ENCODE data around the gene MLANA.

Gene MLANA

GRCh38 chr9:5938449-5938848 lies 47.8 kb downstream of the MLANA start:
- ChIA-PET POLR2A (no interaction called here), CTCF (interaction anchor here (1.1 to 1.3 kb wide), 2 partner anchors 53 to 105 kb away, joined by 3 read pairs; partner anchors contain the start of gene ERMP1)
- DNase-seq (ENCODE audit: low read depth, low spot score), result no peak
- H3K4me3 ChIP-seq (ENCODE audit: low read depth, low read length), result no peak overlapping the region
- TF ChIP-seq, protein P1, sequence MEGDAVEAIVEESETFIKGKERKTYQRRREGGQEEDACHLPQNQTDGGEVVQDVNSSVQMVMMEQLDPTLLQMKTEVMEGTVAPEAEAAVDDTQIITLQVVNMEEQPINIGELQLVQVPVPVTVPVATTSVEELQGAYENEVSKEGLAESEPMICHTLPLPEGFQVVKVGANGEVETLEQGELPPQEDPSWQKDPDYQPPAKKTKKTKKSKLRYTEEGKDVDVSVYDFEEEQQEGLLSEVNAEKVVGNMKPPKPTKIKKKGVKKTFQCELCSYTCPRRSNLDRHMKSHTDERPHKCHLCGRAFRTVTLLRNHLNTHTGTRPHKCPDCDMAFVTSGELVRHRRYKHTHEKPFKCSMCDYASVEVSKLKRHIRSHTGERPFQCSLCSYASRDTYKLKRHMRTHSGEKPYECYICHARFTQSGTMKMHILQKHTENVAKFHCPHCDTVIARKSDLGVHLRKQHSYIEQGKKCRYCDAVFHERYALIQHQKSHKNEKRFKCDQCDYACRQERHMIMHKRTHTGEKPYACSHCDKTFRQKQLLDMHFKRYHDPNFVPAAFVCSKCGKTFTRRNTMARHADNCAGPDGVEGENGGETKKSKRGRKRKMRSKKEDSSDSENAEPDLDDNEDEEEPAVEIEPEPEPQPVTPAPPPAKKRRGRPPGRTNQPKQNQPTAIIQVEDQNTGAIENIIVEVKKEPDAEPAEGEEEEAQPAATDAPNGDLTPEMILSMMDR (IDR thresholded peaks at IDR 0.05; ENCODE audit: insufficient read depth, low read length, missing control alignments), result no peak

- TF ChIP-seq, protein P1 (IDR thresholded peaks at IDR 0.05; ENCODE audit: insufficient read depth, low read length, missing control alignments), result no peak
- DNase-seq (ENCODE audit: low read depth, low spot score), result no peak
- CTCF ChIA-PET, result interaction anchor here (1.3 kb wide), 1 partner anchor 106 kb away, joined by 3 read pairs; the partner anchor contains the start of gene ERMP1
- POLR2A ChIA-PET, result no interaction called here
- no peak overlapping the region for H3K4me3 ChIP-seq (ENCODE audit: low read depth, low read length)
Measured at GRCh38 chr9:5939530-5939929, 48.8 kb downstream of the MLANA start.

DNA sequence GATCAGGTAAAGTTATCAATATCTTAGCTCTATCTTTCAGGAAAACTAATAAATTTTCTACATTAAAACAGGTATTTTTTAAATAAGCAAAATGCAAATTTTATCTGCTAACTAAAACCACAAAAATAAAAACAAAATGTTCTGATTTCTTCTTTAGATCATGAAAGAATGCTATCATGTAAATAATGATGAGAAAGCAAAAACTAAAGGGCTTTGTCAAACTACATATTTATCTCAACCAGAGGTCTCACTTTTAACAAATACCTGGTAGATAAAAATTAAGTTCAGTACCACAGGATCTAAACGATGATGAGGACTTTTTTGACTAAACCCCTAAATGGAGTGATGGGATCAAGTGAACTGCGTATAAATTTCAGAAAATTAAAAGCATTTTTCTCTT lies 50.5 kb downstream of the MLANA start:
- H3K4me3 ChIP-seq (ENCODE audit: low read depth, low read length), result no peak overlapping the region
- TF ChIP-seq, protein P1 (IDR thresholded peaks at IDR 0.05; ENCODE audit: insufficient read depth, low read length, missing control alignments), result no peak
- ChIA-PET POLR2A (no interaction called here), CTCF (no interaction called here)
- DNase-seq (ENCODE audit: low read depth, low spot score), result no peak

DNA sequence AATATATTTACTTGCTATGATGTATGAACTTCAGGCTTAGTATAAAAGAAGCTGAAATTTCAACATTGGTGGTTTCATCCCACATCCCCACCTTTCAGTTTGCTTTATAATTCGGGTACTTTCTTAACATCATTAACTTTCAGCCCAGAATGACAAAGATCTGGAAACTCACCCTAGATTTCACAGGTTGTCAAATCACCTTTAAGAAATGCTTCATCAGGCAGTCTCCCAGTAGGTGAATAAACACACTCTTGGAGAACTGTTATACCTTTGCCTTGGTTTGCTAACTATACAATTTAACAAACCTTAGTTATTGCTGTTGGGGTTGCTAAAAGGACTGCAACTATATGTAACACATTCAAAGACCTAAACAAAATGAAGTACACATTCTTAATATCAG lies 54.4 kb downstream of the MLANA start:
- TF ChIP-seq, protein P1 (IDR thresholded peaks at IDR 0.05; ENCODE audit: insufficient read depth, low read length, missing control alignments), result no peak
- no peak for DNase-seq (ENCODE audit: low read depth, low spot score)
- POLR2A ChIA-PET, result no interaction called here
- CTCF ChIA-PET, result interaction anchor here (1.0 kb wide), 1 partner anchor 15 kb away, joined by 3 read pairs; no protein-coding TSS in a partner anchor
- no peak overlapping the region for H3K4me3 ChIP-seq (ENCODE audit: low read depth, low read length)

GRCh38 chr9:5947912-5948311 lies 57.2 kb downstream of the MLANA start:
- POLR2A ChIA-PET, result no interaction called here
- no peak overlapping the region for H3K4me3 ChIP-seq (ENCODE audit: low read depth, low read length)
- CTCF ChIA-PET, result no interaction called here
- TF ChIP-seq, protein P1 (IDR thresholded peaks at IDR 0.05; ENCODE audit: insufficient read depth, low read length, missing control alignments), result no peak
- no peak for DNase-seq (ENCODE audit: low read depth, low spot score)

DNA sequence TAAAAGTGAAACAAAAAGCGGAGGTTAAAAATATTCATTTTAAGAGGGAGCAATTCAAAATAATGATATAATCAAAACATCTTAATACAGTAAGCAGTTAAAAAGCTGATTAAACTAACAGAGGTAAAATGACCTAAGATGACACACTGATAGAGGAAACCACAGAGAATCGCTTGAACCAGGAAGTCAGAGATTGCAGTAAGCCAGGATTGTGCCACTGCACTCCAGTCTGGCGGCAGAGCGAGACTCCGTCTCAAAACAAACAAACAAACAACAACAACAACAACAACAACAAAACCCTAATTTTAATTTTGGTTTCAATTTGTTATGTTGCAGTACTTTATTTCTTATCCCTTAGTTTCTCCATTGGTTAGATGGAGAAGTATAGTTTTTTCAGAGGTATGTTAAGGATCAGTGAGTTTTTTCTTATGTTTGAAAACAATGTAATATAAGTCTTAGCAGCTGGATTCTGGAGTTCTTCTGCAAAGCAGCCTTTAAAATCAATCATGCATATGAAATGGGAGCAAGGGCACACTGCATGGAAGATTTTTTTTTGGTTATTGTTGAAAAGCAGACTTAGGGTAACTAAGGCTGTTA lies 58.5 kb downstream of the MLANA start:
- H3K4me3 ChIP-seq (ENCODE audit: low read depth, low read length), result no peak overlapping the region
- ChIA-PET CTCF (interaction anchor here (1.4 kb wide), 1 partner anchor 105 kb away, joined by 3 read pairs; no protein-coding TSS in a partner anchor), POLR2A (no interaction called here)
- no peak for DNase-seq (ENCODE audit: low read depth, low spot score)
- TF ChIP-seq, protein P1 (IDR thresholded peaks at IDR 0.05; ENCODE audit: insufficient read depth, low read length, missing control alignments), result no peak

All from AG04449 (cell line).